Uterus (tissue), 4 donors: Measurements from ENCODE around the gene CDK6. TPM values are rescaled to one million over a fixed set of nuclear protein-coding genes. Genes with fewer than 3 reads are reported as not detected.
"Not testable (repeated sequence)": the region's sequence is repeated elsewhere in the genome, so short reads cannot be mapped to it uniquely, and the experiment has no call there.

Experiments used
- DNase-seq, 2 donors: peaks; one replicate each; pipeline ENCODE4 v3.0.0-alpha.2; 2019 to 2020
- H3K27ac ChIP-seq, 2 donors: fragments of 200-600 bp; sonication (generic); 1 replicate in 1 of 2; 2 replicates in 1 of 2; pipeline ENCODE4 v1.5.1; 2016 to 2018
- H3K27me3 ChIP-seq, 2 donors: fragments of 200-600 bp; sonication (generic); one replicate each; pipeline ENCODE4 v1.5.1; 2018 to 2019; ENCODE audit warnings: control low read depth in 1 of 2
- H3K36me3 ChIP-seq, 2 donors: fragments of 200-600 bp; sonication (generic); one replicate each; pipeline ENCODE4 v1.5.1; 2019; ENCODE audit warnings: control low read depth in 1 of 2
- H3K4me1 ChIP-seq, 2 donors: fragments of 200-600 bp; sonication (generic); one replicate each; pipeline ENCODE4 v1.5.1; 2018 to 2019; ENCODE audit warnings: control low read depth in 1 of 2
- H3K4me3 ChIP-seq, 2 donors: fragments of 200-600 bp; sonication (generic); 1 replicate in 1 of 2; 2 replicates in 1 of 2; pipeline ENCODE4 v1.5.1; 2018 to 2019; ENCODE audit warnings: mild to moderate bottlenecking in 1 of 2
- H3K9me3 ChIP-seq, 2 donors: fragments of 200-600 bp; sonication (generic); one replicate each; pipeline ENCODE4 v1.5.1; 2019; ENCODE audit warnings: control low read depth in 1 of 2
- CTCF ChIP-seq, 4 experiments: fragments of 200-600 bp in 2 of 4; fragments of 450-650 bp in 2 of 4; sonication (generic) in 2 of 4; IDR thresholded peaks; one replicate each; pipeline ENCODE4 v1.5.1; 2016 to 2019; ENCODE audit warnings: antibody characterized with exemption in 4 of 4, mild to moderate bottlenecking in 2 of 4, moderate library complexity in 1 of 4
- POLR2A ChIP-seq, 2 donors: fragments of 450-650 bp; IDR thresholded peaks; one replicate each; pipeline ENCODE4 v1.6.1; 2016; ENCODE audit warnings: antibody characterized with exemption in 2 of 2, mild to moderate bottlenecking in 1 of 2, moderate library complexity in 1 of 2
- intact Hi-C: fragments of 100-400 bp; cut with DNase I; formaldehyde crosslinking; loops from one replicate; pipeline ENCODE4 v1.15.1; 2023; ENCODE audit warnings: low total_unique reads
- total RNA-seq, 4 donors: library from RNA; depleted of rRNA in 3 of 4; stranded (reverse); fragments of >200 nt in 3 of 4; gene quantifications; one replicate each; pipeline versions ENCODE4 v1.1.0 to v1.2.4, GENCODE V29; 2014 to 2023
- donor health status: DM: yes; HTN: yes; CAD: no.

The CDK6 gene
- total RNA-seq, 4 donors from 2014 or later: 5.9 to 117 (median 15.2) TPM

- intact Hi-C loops: no loop called here
- no peaks in the 10 kb centered on the region for H3K4me1 ChIP-seq
- no peak overlapping the region for H3K4me3 ChIP-seq
- DNase-seq: no peak
- H3K27me3 ChIP-seq: no peaks in the 10 kb centered on the region
- no peaks in the 10 kb centered on the region for H3K9me3 ChIP-seq
- no peak overlapping the region for H3K27ac ChIP-seq
- H3K36me3 ChIP-seq: no peaks in the 10 kb centered on the region
- TF ChIP-seq POLR2A (IDR thresholded peaks at IDR 0.05) (no peak), CTCF (IDR thresholded peaks at IDR 0.05) (no peak)
These were observed 87.0 kb downstream of the CDK6 start for GRCh38 chr7:92749327-92749755.

GRCh38 chr7:92748495-92748894 lies 87.9 kb downstream of the CDK6 start:
- no peak for DNase-seq
- TF ChIP-seq POLR2A (IDR thresholded peaks at IDR 0.05): no peak
- TF ChIP-seq CTCF (IDR thresholded peaks at IDR 0.05): no peak
- intact Hi-C loops: no loop called here

DNA sequence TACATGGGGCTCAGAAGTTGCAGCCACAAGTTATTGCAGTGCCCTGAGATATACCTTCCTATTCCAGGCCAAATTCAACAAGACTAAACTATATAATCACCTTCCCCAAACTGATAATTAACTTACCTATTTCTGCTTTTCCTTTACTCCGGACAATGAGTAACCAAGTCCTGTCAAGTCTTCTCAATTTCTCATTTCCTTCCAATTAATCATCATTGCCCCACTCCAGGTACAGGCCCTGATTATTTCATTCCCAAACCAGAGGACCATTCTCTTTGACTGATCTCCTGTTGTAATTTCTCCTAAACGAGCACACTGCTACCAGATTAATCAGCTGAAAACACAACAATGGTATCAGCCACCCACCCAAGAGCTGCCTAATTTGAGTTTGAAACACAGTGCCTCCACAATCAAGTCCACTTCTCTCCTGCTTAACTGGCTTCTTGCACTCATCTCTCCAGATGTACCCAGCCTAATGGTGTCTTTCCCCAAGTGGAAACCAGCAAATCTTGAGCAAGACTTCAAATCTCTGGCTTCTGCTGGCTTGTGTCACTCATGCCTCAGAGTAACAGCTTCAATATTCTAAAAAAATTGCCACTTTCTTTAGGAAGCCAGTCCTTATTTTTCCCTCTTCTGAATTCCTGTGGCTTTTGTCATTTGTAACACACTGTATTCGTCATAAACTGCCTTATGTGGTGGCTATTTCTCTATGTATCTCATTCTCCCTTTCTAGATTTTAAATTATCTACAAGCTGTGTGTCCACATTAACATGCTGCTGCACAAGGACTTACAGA lies 89.1 kb downstream of the CDK6 start:
- Histone ChIP-seq H3K36me3 (no peaks in the 10 kb centered on the region), H3K27ac (no peak overlapping the region), H3K9me3 (no peaks in the 10 kb centered on the region), H3K27me3 (no peaks in the 10 kb centered on the region), H3K4me3 (no peak overlapping the region), H3K4me1 (no peaks in the 10 kb centered on the region)
- intact Hi-C loops: no loop called here
- TF ChIP-seq POLR2A (IDR thresholded peaks at IDR 0.05) (no peak), CTCF (IDR thresholded peaks at IDR 0.05) (no peak)
- DNase-seq: no peak

More at GRCh38 chr7:92748495-92748894, 87.9 kb downstream of the CDK6 start:
- no peaks in the 10 kb centered on the region for H3K27me3 ChIP-seq
- no peak overlapping the region for H3K4me3 ChIP-seq
- H3K27ac ChIP-seq: no peak overlapping the region
- H3K36me3 ChIP-seq: no peaks in the 10 kb centered on the region
- no peaks in the 10 kb centered on the region for H3K9me3 ChIP-seq
- H3K4me1 ChIP-seq: no peaks in the 10 kb centered on the region

DNA sequence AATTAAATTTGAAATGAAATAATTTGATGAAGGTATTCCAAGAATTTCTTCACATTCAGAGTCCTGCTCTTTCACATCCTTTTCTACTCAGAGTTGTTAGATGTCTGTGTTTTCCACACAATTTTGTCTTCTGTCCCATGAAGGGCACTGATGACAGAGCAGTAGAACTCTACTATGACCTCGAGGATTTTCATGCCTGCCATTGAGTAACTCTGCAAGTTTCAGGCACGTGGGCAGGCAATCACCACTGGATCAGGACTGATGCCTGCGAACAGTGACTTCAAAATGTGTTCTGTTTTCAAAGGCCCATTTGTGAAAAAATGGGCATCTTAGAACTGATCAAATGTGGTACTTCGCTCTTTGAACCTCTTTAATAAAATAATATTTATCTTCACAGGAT lies 91.1 kb downstream of the CDK6 start:
- no peaks in the 10 kb centered on the region for H3K36me3 ChIP-seq
- H3K9me3 ChIP-seq: no peaks in the 10 kb centered on the region
- TF ChIP-seq POLR2A (IDR thresholded peaks at IDR 0.05): no peak
- no peak for TF ChIP-seq CTCF (IDR thresholded peaks at IDR 0.05)
- no peaks in the 10 kb centered on the region for H3K27me3 ChIP-seq
- DNase-seq: no peak
- no peaks in the 10 kb centered on the region for H3K4me1 ChIP-seq
- intact Hi-C loops: no loop called here
- no peak overlapping the region for H3K4me3 ChIP-seq
- H3K27ac ChIP-seq: no peak overlapping the region

DNA sequence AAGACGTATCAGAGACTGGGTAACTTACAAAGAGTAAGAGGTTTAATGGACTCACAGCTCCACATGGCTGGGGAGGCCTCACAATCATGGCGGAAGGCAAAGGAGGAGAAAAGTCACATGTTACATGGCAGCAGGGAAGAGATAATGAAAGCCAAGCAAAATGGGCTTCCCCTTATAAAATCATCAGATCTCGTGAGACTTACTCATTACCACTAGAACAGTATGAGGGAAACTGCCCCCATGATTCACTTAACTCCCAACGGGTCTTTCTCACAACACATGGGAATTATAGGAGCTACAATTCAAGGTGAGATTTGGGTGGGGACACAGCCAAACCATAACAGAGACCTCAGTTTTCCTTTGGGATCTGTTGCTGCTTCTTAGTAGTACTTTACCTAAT lies 92.2 kb downstream of the CDK6 start:
- H3K27ac ChIP-seq, H3K9me3 ChIP-seq, H3K27me3 ChIP-seq, H3K4me1 ChIP-seq, H3K4me3 ChIP-seq, intact Hi-C loops, H3K36me3 ChIP-seq, DNase-seq: not testable (repeated sequence)
